OCI-LY1 (cell line): ENCODE results near the gene KRT27.

ENCODE experiments used
- H2AFZ ChIP-seq: fragments of 200-600 bp; sonication (generic), shearing (Covaris generic); 2 replicates; pipeline ENCODE4 v1.6.0; 2014; ENCODE audit warnings: antibody characterized with exemption, mild to moderate bottlenecking, low read length
- H3F3A ChIP-seq: fragments of 200-600 bp; sonication (generic), shearing (Covaris generic); 2 replicates; pipeline ENCODE4 v1.6.0; 2014; ENCODE audit warnings: mild to moderate bottlenecking, antibody characterized with exemption, low read length, moderate library complexity; ENCODE audit not compliant: insufficient read depth
- H3K27ac ChIP-seq: fragments of 200-600 bp; sonication (generic); 2 replicates; pipeline ENCODE4 v1.5.1; 2014; ENCODE audit warnings: low read length, mixed run types, mild to moderate bottlenecking, low read depth; ENCODE audit not compliant: poor library complexity, severe bottlenecking
- H3K27me3 ChIP-seq: fragments of 200-600 bp; sonication (generic); 2 replicates; pipeline ENCODE4 v1.6.0; 2014; ENCODE audit warnings: antibody characterized with exemption, mild to moderate bottlenecking, low read length, moderate library complexity; ENCODE audit not compliant: insufficient read depth
- H3K36me3 ChIP-seq: fragments of 200-600 bp; sonication (generic); 2 replicates; pipeline ENCODE4 v1.6.1; 2014; ENCODE audit warnings: mild to moderate bottlenecking, antibody characterized with exemption, low read length, moderate library complexity, mixed read lengths; ENCODE audit not compliant: insufficient read depth
- H3K4me1 ChIP-seq: fragments of 200-600 bp; sonication (generic); 2 replicates; pipeline ENCODE4 v1.5.1; 2014; ENCODE audit warnings: mild to moderate bottlenecking, low read length, moderate library complexity; ENCODE audit not compliant: insufficient read depth, severe bottlenecking
- H3K4me2 ChIP-seq: fragments of 200-600 bp; sonication (generic), shearing (Covaris generic); 2 replicates; pipeline ENCODE4 v1.6.1; 2014; ENCODE audit warnings: low read length
- H3K4me3 ChIP-seq: fragments of 200-600 bp; sonication (generic); 2 replicates; pipeline ENCODE4 v1.5.1; 2014; ENCODE audit warnings: low read length, low read depth, mild to moderate bottlenecking, mixed read lengths; ENCODE audit not compliant: poor library complexity, severe bottlenecking
- H3K79me2 ChIP-seq: fragments of 200-600 bp; shearing (Covaris generic); 2 replicates; pipeline ENCODE4 v1.6.1; 2016; ENCODE audit warnings: mixed run types, low read length, mixed read lengths; ENCODE audit not compliant: insufficient read depth
- H3K9ac ChIP-seq: fragments of 200-600 bp; sonication (generic), shearing (Covaris generic); 2 replicates; pipeline ENCODE4 v1.6.1; 2014; ENCODE audit warnings: mild to moderate bottlenecking, low read length, mixed read lengths
- H3K9me2 ChIP-seq: fragments of 200-600 bp; sonication (generic), shearing (Covaris generic); 2 replicates; pipeline ENCODE4 v1.6.1; 2014; ENCODE audit warnings: low read depth, mild to moderate bottlenecking, low read length, mixed read lengths
- H3K9me3 ChIP-seq: fragments of 200-600 bp; shearing (Covaris generic); 2 replicates; pipeline ENCODE4 v1.6.1; 2014; ENCODE audit warnings: low read length, mixed read lengths
- H4K20me1 ChIP-seq: fragments of 200-600 bp; sonication (generic), shearing (Covaris generic); 2 replicates; pipeline ENCODE4 v1.6.0; 2016; ENCODE audit warnings: mild to moderate bottlenecking, low read length; ENCODE audit not compliant: insufficient read depth
- CTCF ChIP-seq: fragments of 200-600 bp; sonication (generic), shearing (Covaris generic); IDR thresholded peaks from 2 replicates; pipeline ENCODE4 v1.5.1; 2017; ENCODE audit warnings: mild to moderate bottlenecking, antibody characterized with exemption, low read length, moderate library complexity, mixed read lengths
- EZH2 ChIP-seq: fragments of 200-600 bp; sonication (generic), shearing (Covaris generic); IDR thresholded peaks from 2 replicates; pipeline ENCODE4 v1.8.0; 2017; ENCODE audit warnings: borderline replicate concordance, mixed run types, mild to moderate bottlenecking, antibody characterized with exemption, low read length, moderate library complexity, mixed read lengths

Gene KRT27

DNA sequence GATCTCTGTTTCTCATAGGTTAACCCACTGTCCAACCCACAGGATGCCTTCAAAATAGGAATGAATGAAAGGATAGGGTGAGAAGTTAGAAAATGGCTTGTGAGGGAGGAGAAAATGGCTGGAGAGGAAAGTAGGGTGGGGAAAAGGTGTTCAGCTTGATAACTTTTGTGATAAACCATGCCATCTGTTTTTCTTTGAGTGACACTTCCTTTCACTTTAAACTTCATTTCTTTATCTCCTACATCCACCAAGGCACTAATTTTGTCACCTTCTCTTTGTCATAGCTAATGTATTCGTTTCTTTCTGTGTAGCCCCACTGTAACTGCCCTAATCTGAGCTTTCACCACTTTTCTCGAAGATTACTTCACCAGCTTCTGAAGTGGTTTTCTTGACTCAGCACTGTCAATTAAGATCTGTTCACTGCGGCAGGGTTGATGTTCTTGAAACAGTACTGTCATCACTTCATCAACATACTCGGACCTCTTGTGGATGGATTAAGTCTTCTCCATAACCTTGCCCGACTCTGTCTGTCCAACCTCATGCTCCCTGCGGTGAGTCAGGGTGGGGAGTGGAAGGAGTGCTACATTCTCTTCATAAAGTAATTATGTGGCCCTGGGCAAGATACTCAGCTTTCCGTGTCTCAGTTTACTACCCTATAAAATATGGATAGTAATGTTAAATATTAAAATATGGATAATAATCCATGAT is 45.5 kb upstream of the KRT27 start:
- TF ChIP-seq EZH2, result no peak
- no peak for TF ChIP-seq CTCF
- Histone ChIP-seq H3K4me1 (no peaks in the 10 kb centered on the region), H3K4me2 (no peak overlapping the region), H4K20me1 (no peaks in the 10 kb centered on the region), H3F3A (no peaks in the 10 kb centered on the region), H3K4me3 (no peak overlapping the region), H3K9me3 (no peaks in the 10 kb centered on the region), H3K27ac (no peak overlapping the region), H3K9me2 (no peaks in the 10 kb centered on the region), H3K27me3 (no peaks in the 10 kb centered on the region), H3K9ac (no peak overlapping the region), H3K79me2 (no peaks in the 10 kb centered on the region), H2AFZ (no peak overlapping the region), H3K36me3 (no peaks in the 10 kb centered on the region)

DNA sequence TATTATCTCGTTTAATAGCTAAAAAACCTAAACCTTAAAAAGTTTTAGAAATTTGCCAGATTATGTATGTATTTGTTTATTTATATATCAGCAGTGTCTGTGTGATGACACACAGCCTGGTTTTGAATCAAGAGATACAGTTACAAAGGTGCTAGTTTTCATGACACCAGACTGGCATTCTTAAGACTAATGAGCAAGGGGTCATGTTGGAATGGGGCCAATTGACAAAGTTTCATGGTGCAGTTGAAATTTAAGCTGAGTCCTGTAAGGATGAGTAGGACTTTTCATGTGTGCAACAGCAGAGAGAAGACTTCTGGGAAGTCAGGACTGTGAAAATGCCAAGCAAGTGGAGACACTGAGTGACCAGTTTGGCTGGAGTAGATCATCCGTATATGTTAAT is 43.2 kb upstream of the KRT27 start:
- no peaks in the 10 kb centered on the region for H3K9me3 ChIP-seq
- H3K27me3 ChIP-seq, result no peaks in the 10 kb centered on the region
- no peaks in the 10 kb centered on the region for H4K20me1 ChIP-seq
- no peaks in the 10 kb centered on the region for H3K4me1 ChIP-seq
- no peak overlapping the region for H3K27ac ChIP-seq
- H3K4me3 ChIP-seq, result no peak overlapping the region
- H3K79me2 ChIP-seq, result no peaks in the 10 kb centered on the region
- H3F3A ChIP-seq, result no peaks in the 10 kb centered on the region
- H3K9ac ChIP-seq, result no peak overlapping the region
- no peak overlapping the region for H2AFZ ChIP-seq
- no peak overlapping the region for H3K4me2 ChIP-seq
- TF ChIP-seq EZH2 (no peak), CTCF (no peak)
- no peaks in the 10 kb centered on the region for H3K36me3 ChIP-seq
- H3K9me2 ChIP-seq, result no peaks in the 10 kb centered on the region

- Histone ChIP-seq H3K36me3 (peaks cover 12% of the 10 kb centered on the region; the same call in 1 of the 2 replicates), H3K9ac (no peak overlapping the region), H3K4me1 (peaks cover 6% of the 10 kb centered on the region), H4K20me1 (no peaks in the 10 kb centered on the region), H2AFZ (no peak overlapping the region), H3K9me3 (peaks cover 3% of the 10 kb centered on the region; the same call in 1 of the 2 replicates), H3K4me3 (no peak overlapping the region), H3F3A (no peaks in the 10 kb centered on the region; the same call in 1 of the 2 replicates), H3K9me2 (no peaks in the 10 kb centered on the region), H3K27me3 (no peaks in the 10 kb centered on the region), H3K27ac (no peak overlapping the region), H3K79me2 (no peaks in the 10 kb centered on the region), H3K4me2 (no peak overlapping the region)
- TF ChIP-seq EZH2, result no peak
- no peak for TF ChIP-seq CTCF
These were observed 41.9 kb upstream of the KRT27 start for GRCh38 chr17:40824015-40824832.
